Rectal smooth muscle tissue (tissue), 1 donor: Measurements from ENCODE around the gene CLK2.
"Not testable (repeated sequence)": the region's sequence is repeated elsewhere in the genome, so short reads cannot be mapped to it uniquely, and the experiment has no call there.

Experiments
- H3K27ac ChIP-seq: one replicate; pipeline ENCODE4 v1.7.0; 2013; ENCODE audit warnings: low read depth, low read length, inconsistent platforms
- H3K27me3 ChIP-seq: one replicate; pipeline ENCODE4 v1.7.0; 2013; ENCODE audit warnings: low read length; ENCODE audit not compliant: control insufficient read depth, insufficient read depth
- H3K36me3 ChIP-seq: one replicate; pipeline ENCODE4 v1.7.0; 2013; ENCODE audit warnings: low read length; ENCODE audit not compliant: control insufficient read depth, insufficient read depth
- H3K4me1 ChIP-seq: one replicate; pipeline ENCODE4 v1.7.0; 2013; ENCODE audit warnings: low read length; ENCODE audit not compliant: control insufficient read depth, insufficient read depth
- H3K4me3 ChIP-seq: one replicate; pipeline ENCODE4 v1.7.0; 2013; ENCODE audit warnings: low read length
- H3K9ac ChIP-seq: one replicate; pipeline ENCODE4 v1.7.0; 2013; ENCODE audit warnings: low read length

The CLK2 gene

GRCh38 chr1:155255243-155256007 is 17.9 kb downstream of the CLK2 start, which contains the start of gene ENTREP3:
TSS of gene ENTREP3 (minus strand) at chr1:155255483. CDS start at chr1:155254877, 606 bp downstream.
- no peaks in the 10 kb centered on the region for H3K27me3 ChIP-seq
- peak within 1 kb of the TSS; percentile 88 for H3K4me3 ChIP-seq
- H3K4me1 ChIP-seq, result peaks cover 16% of the 10 kb centered on the region

GRCh38 chr1:155254714-155255242 is 18.5 kb downstream of the CLK2 start:
- peaks cover 17% of the 10 kb centered on the region for H3K4me1 ChIP-seq
- H3K27ac ChIP-seq, result peak overlapping the region; percentile 98

More at GRCh38 chr1:155255243-155256007, 17.9 kb downstream of the CLK2 start, which contains the start of gene ENTREP3:
- Histone ChIP-seq H3K9ac (peak within 1 kb of the TSS; percentile 91), H3K36me3 (no peaks in the 10 kb centered on the region), H3K27ac (peak within 1 kb of the TSS; percentile 98)

GRCh38 chr1:155254228-155254713 is 19.0 kb downstream of the CLK2 start:
- no peaks in the 10 kb centered on the region for H3K36me3 ChIP-seq
- peak overlapping the region; percentile 88 for H3K4me3 ChIP-seq
- no peaks in the 10 kb centered on the region for H3K27me3 ChIP-seq
- peaks cover 17% of the 10 kb centered on the region for H3K4me1 ChIP-seq
- H3K27ac ChIP-seq, result peak overlapping the region; percentile 98
- H3K9ac ChIP-seq, result peak overlapping the region; percentile 21

More at GRCh38 chr1:155254714-155255242, 18.5 kb downstream of the CLK2 start:
- peak overlapping the region; percentile 88 for H3K4me3 ChIP-seq
- H3K9ac ChIP-seq, result peak overlapping the region; percentile 60
- H3K36me3 ChIP-seq, result no peaks in the 10 kb centered on the region
- H3K27me3 ChIP-seq, result no peaks in the 10 kb centered on the region

GRCh38 chr1:155253797-155254196 is 19.5 kb downstream of the CLK2 start:
- Histone ChIP-seq H3K4me3 (peak overlapping the region; percentile 88), H3K27ac (no peak overlapping the region), H3K9ac (no peak overlapping the region), H3K36me3 (no peaks in the 10 kb centered on the region), H3K4me1 (peaks cover 17% of the 10 kb centered on the region), H3K27me3 (no peaks in the 10 kb centered on the region)

GRCh38 chr1:155253208-155253607 is 20.1 kb downstream of the CLK2 start:
- Histone ChIP-seq H3K4me3 (no peak overlapping the region), H3K4me1 (peaks cover 17% of the 10 kb centered on the region), H3K9ac (no peak overlapping the region), H3K27ac (no peak overlapping the region), H3K27me3 (no peaks in the 10 kb centered on the region), H3K36me3 (no peaks in the 10 kb centered on the region)

- Histone ChIP-seq H3K27ac (no peak overlapping the region), H3K9ac (no peak overlapping the region)
Measured at GRCh38 chr1:155251566-155251965, 21.7 kb downstream of the CLK2 start.

GRCh38 chr1:155250633-155251449 is 22.5 kb downstream of the CLK2 start:
- Histone ChIP-seq H3K36me3 (no peaks in the 10 kb centered on the region), H3K4me1 (peaks cover 14% of the 10 kb centered on the region), H3K27ac (peak overlapping the region; percentile 27), H3K27me3 (no peaks in the 10 kb centered on the region), H3K9ac (peak overlapping the region; percentile 45), H3K4me3 (peak overlapping the region; percentile 44)

More at GRCh38 chr1:155251566-155251965, 21.7 kb downstream of the CLK2 start:
- Histone ChIP-seq H3K27me3 (no peaks in the 10 kb centered on the region), H3K4me1 (peaks cover 17% of the 10 kb centered on the region), H3K4me3 (no peak overlapping the region), H3K36me3 (no peaks in the 10 kb centered on the region)

GRCh38 chr1:155250246-155250632 is 23.1 kb downstream of the CLK2 start:
- Histone ChIP-seq H3K9ac (peak overlapping the region; percentile 45), H3K4me1 (peaks cover 13% of the 10 kb centered on the region), H3K4me3 (peak overlapping the region; percentile 44), H3K27ac (no peak overlapping the region), H3K27me3 (no peaks in the 10 kb centered on the region), H3K36me3 (no peaks in the 10 kb centered on the region)

- Histone ChIP-seq H3K9ac (no peak overlapping the region), H3K36me3 (no peaks in the 10 kb centered on the region), H3K4me3 (no peak overlapping the region), H3K27ac (no peak overlapping the region), H3K4me1 (peaks cover 5% of the 10 kb centered on the region), H3K27me3 (no peaks in the 10 kb centered on the region)
Measured at GRCh38 chr1:155247667-155248553, 25.4 kb downstream of the CLK2 start.

- not testable (repeated sequence) for H3K27me3 ChIP-seq, H3K36me3 ChIP-seq, H3K4me3 ChIP-seq, H3K27ac ChIP-seq, H3K9ac ChIP-seq, H3K4me1 ChIP-seq
Measured at GRCh38 chr1:155246796-155247195, 26.5 kb downstream of the CLK2 start.

GRCh38 chr1:155245163-155245524 is 28.2 kb downstream of the CLK2 start:
- H3K27me3 ChIP-seq, result no peaks in the 10 kb centered on the region
- H3K9ac ChIP-seq, result peak overlapping the region; percentile 39
- no peaks in the 10 kb centered on the region for H3K36me3 ChIP-seq
- no peaks in the 10 kb centered on the region for H3K4me1 ChIP-seq
- peak overlapping the region; percentile 73 for H3K4me3 ChIP-seq
- H3K27ac ChIP-seq, result peak overlapping the region; percentile 78
